Head of caudate nucleus (tissue), 42 donors: ENCODE data around the gene TMA7B.

ENCODE experiments used
- DNase-seq, 42 donors: peaks; one replicate each; pipeline versions ENCODE4 v3.0.0 to v3.0.0-alpha.2; 2020 to 2021; ENCODE audit warnings: mixed read lengths in 7 of 42
- intact Hi-C: fragments of 100-400 bp; cut with DNase I; formaldehyde crosslinking; loops from one replicate; pipeline ENCODE4 v1.15.0; 2022

Gene TMA7B

GRCh38 chr22:40009951-40010671 lies 49.9 kb downstream of the TMA7B start:
- intact Hi-C loops, result no loop called here

GRCh38 chr22:40010746-40011145 lies 50.5 kb downstream of the TMA7B start:
- intact Hi-C loops, result no loop called here
- no peak for DNase-seq

More at GRCh38 chr22:40009951-40010671, 49.9 kb downstream of the TMA7B start:
- peak in 33 of 42 donors; percentile 12 to 78 (median 52) for DNase-seq
